ENCODE measurements around the gene EBF4. TPM values are rescaled to one million over a fixed set of nuclear protein-coding genes. Genes with fewer than 3 reads are reported as not detected.
"Not testable (repeated sequence)": the region's sequence is repeated elsewhere in the genome, so short reads cannot be mapped to it uniquely, and the experiment has no call there.

EBF4 gene
- total and polyA plus RNA-seq, 12 donors, result 1.6 to 29.7 (median 10.2) TPM

DNA sequence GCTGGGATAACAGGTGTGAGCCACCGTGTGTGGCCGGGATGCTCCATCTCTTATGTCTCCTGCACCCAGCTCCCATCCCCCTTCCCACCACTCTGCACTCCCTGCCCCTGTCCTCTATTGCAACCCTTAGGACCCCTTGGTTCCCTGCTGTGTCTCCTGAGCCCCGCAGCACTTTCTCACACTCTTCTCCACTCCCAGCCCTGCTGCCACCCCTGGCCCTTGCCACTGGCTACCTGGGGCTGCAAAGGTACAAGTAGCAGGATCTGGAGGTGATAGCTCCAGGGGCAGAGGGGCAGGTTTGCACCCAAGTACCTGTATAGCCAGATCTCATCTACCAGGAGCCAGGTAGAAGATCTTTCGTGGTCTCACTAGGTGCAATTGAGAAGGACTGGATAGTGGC lies 114.4 kb downstream of the EBF4 start:
- DNase-seq, result no peak
- intact Hi-C loops (cut with DNase I), result no loop called here
- no peak overlapping the region for H3K4me3 ChIP-seq
- WGBS, 4 donors, result 70 to 76% (median 75%) methylated on average over 4 of the region's 4 CpGs
- H3K9me3 ChIP-seq (replicated peaks in 1 of 3), result no peaks in the 10 kb centered on the region
- no peaks in the 10 kb centered on the region for H3K36me3 ChIP-seq (replicated peaks in 1 of 2)
- no peaks in the 10 kb centered on the region for H3K4me1 ChIP-seq (replicated peaks in 1 of 2)
- peaks cover 13% of the 10 kb centered on the region for H3K27me3 ChIP-seq
- H3K27ac ChIP-seq, result no peak overlapping the region
- TF ChIP-seq POLR2A (IDR thresholded peaks at IDR 0.05) (no peak), CTCF (IDR thresholded peaks at IDR 0.05) (no peak)

DNA sequence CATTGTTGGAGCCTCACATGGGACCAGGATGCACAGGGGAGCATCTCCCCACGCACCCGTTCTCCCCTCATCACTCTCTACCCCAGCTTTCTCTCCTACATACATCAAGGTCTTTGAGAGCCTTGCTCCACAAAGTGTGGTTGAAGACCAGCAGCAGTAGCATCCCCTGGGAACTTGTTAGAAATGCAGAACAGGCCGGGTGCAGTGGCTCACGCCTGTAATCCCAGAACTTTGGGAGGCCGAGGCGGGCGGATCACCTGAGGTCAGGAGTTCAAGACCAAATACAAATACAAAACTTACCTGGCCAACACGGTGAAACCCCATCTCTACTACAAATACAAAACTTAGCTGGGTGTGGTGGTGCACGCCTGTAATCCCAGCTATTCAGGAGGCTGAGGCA lies 115.3 kb downstream of the EBF4 start:
- intact Hi-C loops (cut with DNase I); H3K27me3 ChIP-seq: not testable (repeated sequence)

DNA sequence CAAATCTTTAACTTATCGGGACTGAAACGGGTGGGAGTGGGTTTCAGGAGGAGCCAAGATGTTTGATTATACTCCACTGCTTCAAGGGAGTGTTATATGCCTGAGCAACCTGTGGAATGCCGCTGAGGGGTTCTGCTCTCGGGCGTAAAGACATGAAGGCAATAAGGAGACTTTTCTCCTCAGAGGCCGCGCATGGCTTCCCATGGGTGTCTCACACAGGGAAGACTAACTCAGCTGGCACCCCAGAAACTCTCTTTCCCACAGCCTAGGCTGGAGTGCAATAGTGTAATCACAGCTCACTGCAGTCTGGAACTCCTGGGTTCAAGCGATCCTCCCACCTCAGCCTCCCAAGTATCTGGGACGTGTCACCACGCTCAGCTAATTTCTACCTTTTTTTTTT lies 117.1 kb downstream of the EBF4 start:
- Histone ChIP-seq H3K36me3 (replicated peaks in 1 of 2) (no peaks in the 10 kb centered on the region), H3K9me3 (replicated peaks in 1 of 3) (no peaks in the 10 kb centered on the region), H3K27ac (no peak overlapping the region), H3K4me1 (replicated peaks in 1 of 2) (no peaks in the 10 kb centered on the region), H3K27me3 (peaks cover 8% of the 10 kb centered on the region), H3K4me3 (no peak overlapping the region)
- intact Hi-C loops (cut with DNase I), result no loop called here
- no peak for DNase-seq
- 76 to 89% (median 87%) methylated on average over 10 of the region's 10 CpGs for WGBS, 4 donors
- no peak for TF ChIP-seq POLR2A (IDR thresholded peaks at IDR 0.05)
- TF ChIP-seq CTCF (IDR thresholded peaks at IDR 0.05), result no peak

More for the DNA sequence above, 115.3 kb downstream of the EBF4 start:
- not testable (repeated sequence) for H3K4me1 ChIP-seq (replicated peaks in 1 of 2); H3K4me3 ChIP-seq; H3K9me3 ChIP-seq (replicated peaks in 1 of 3); H3K27ac ChIP-seq; H3K36me3 ChIP-seq (replicated peaks in 1 of 2); DNase-seq
- WGBS, 4 donors, result 71 to 91% (median 77%) methylated on average over 5 to 9 of the region's 9 CpGs

MicroRNAs encoded within 50 kb of the gene (microRNA counts, 767-probe panel; counts per million panel counts)
- 0 counts per million in 2 donors for microRNA hsa-miR-1292

Small RNAs within 50 kb of the gene (microRNA-seq; reads per million reads assigned to microRNA genes)
- gene MIR1292, result 9.5 to 11.4 (median 10.3) reads per million in 3 donors

Small RNAs within 50 kb of the gene (small RNA-seq; reads per million reads assigned to genes)
- gene SNORA51, result 0 reads per million in 2 donors
- 0 reads per million in 2 donors for gene SNORD110
- gene SNORD56, result 0 reads per million in 2 donors
- gene SNORD57, result 0 reads per million in 2 donors
- gene SNORD86, result 0 reads per million in 2 donors

Other genes starting within 250 kb of the EBF4 start
- gene SNRPB, start 222.0 kb upstream of the EBF4 start, total RNA-seq, result 100 to 1,000 TPM in 8 of 9 donors, 10 to 100 TPM in 1; 77.7 to 265 (median 162) TPM
- gene SNRPB, start 222.0 kb upstream of the EBF4 start, polyA plus RNA-seq, result 100 to 1,000 TPM in 2 of 3 donors, 10 to 100 TPM in 1; 66.2 to 192 (median 109) TPM
- 10 to 100 TPM in 4 of 9 donors, 1 to 10 TPM in 5; 5.8 to 13.0 (median 9.4) TPM for gene ZNF343, start 183.9 kb upstream of the EBF4 start, total RNA-seq
- gene ZNF343, start 183.9 kb upstream of the EBF4 start, polyA plus RNA-seq, result 10 to 100 TPM in 1 of 3 donors, 1 to 10 TPM in 2; 8.0 to 10.9 (median 9.4) TPM
- under 1 TPM in 2 of 9 donors, not detected in 7; 0.11 to 0.42 TPM for gene TMC2, start 156.2 kb upstream of the EBF4 start, total RNA-seq
- gene TMC2, start 156.2 kb upstream of the EBF4 start, polyA plus RNA-seq, result 1 to 10 TPM in 1 of 3 donors, under 1 TPM in 2; 0.20 to 1.3 (median 0.82) TPM
- gene NOP56, start 40.1 kb upstream of the EBF4 start, total RNA-seq, result 100 to 1,000 TPM in 2 of 9 donors, 10 to 100 TPM in 7; 52.5 to 180 (median 79.6) TPM
- gene NOP56, start 40.1 kb upstream of the EBF4 start, polyA plus RNA-seq, result 100 to 1,000 TPM; 126 to 181 (median 166) TPM
- 100 to 1,000 TPM in 7 of 9 donors, 10 to 100 TPM in 2; 79.0 to 220 (median 111) TPM for gene IDH3B, start 28.6 kb upstream of the EBF4 start, total RNA-seq
- 100 to 1,000 TPM; 101 to 113 (median 104) TPM for gene IDH3B, start 28.6 kb upstream of the EBF4 start, polyA plus RNA-seq
- gene CPXM1, start 107.8 kb downstream of the EBF4 start, total RNA-seq, result 10 to 100 TPM in 5 of 9 donors, 1 to 10 TPM in 4; 6.1 to 21.8 (median 11.9) TPM
- 10 to 100 TPM in 2 of 3 donors, 1 to 10 TPM in 1; 2.5 to 19.7 (median 10.5) TPM for gene CPXM1, start 107.8 kb downstream of the EBF4 start, polyA plus RNA-seq
- not detected for gene C20orf141, start 122.2 kb downstream of the EBF4 start, total RNA-seq
- under 1 TPM in 1 of 3 donors, not detected in 2; 0.30 TPM for gene C20orf141, start 122.2 kb downstream of the EBF4 start, polyA plus RNA-seq
- not detected for gene TMEM239, start 123.6 kb downstream of the EBF4 start, total RNA-seq
- gene TMEM239, start 123.6 kb downstream of the EBF4 start, polyA plus RNA-seq, result under 1 TPM in 1 of 3 donors, not detected in 2; 0.08 TPM
- gene PCED1A, start 147.9 kb downstream of the EBF4 start, total RNA-seq, result 10 to 100 TPM; 16.8 to 65.8 (median 46.3) TPM
- gene PCED1A, start 147.9 kb downstream of the EBF4 start, polyA plus RNA-seq, result 100 to 1,000 TPM in 2 of 3 donors, 1 to 10 TPM in 1; 9.6 to 244 (median 129) TPM
- 10 to 100 TPM; 28.1 to 45.0 (median 33.8) TPM for gene VPS16, start 148.0 kb downstream of the EBF4 start, total RNA-seq
- 100 to 1,000 TPM in 1 of 3 donors, 10 to 100 TPM in 2; 24.8 to 115 (median 99.8) TPM for gene VPS16, start 148.0 kb downstream of the EBF4 start, polyA plus RNA-seq
- gene PTPRA, start 180.7 kb downstream of the EBF4 start, total RNA-seq, result 10 to 100 TPM; 33.5 to 62.5 (median 47.7) TPM
- 10 to 100 TPM; 16.3 to 94.7 (median 16.7) TPM for gene PTPRA, start 180.7 kb downstream of the EBF4 start, polyA plus RNA-seq